Measurements from ENCODE around the gene ARAP2.

DNA sequence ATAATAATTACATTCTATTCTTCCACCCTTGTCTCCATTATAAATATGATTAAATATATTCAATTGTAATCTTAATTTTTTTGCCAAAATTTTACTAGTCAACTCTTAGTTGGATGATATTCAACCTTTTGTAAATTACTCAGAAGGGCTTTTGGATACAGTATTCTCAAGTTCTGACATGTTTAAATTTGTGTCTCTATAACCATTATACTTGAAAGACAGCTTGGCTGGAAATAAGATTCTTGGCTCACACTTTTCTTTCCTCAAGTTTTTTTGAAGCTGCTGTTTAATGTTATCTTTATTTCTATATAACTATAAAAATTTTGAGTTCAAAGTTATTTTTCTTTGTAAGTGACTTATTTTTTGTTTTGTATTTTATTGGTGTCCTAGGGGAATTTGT lies 214.4 kb downstream of the ARAP2 start:
- TF ChIP-seq EZH2 (IDR thresholded peaks at IDR 0.05; ENCODE audit: borderline replicate concordance): no peak
- TF ChIP-seq, protein P1, sequence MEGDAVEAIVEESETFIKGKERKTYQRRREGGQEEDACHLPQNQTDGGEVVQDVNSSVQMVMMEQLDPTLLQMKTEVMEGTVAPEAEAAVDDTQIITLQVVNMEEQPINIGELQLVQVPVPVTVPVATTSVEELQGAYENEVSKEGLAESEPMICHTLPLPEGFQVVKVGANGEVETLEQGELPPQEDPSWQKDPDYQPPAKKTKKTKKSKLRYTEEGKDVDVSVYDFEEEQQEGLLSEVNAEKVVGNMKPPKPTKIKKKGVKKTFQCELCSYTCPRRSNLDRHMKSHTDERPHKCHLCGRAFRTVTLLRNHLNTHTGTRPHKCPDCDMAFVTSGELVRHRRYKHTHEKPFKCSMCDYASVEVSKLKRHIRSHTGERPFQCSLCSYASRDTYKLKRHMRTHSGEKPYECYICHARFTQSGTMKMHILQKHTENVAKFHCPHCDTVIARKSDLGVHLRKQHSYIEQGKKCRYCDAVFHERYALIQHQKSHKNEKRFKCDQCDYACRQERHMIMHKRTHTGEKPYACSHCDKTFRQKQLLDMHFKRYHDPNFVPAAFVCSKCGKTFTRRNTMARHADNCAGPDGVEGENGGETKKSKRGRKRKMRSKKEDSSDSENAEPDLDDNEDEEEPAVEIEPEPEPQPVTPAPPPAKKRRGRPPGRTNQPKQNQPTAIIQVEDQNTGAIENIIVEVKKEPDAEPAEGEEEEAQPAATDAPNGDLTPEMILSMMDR (IDR thresholded peaks at IDR 0.05; ENCODE audit: poor library complexity): no peak
- TF ChIP-seq EZH2phosphoT487 (IDR thresholded peaks at IDR 0.05; ENCODE audit: low read depth, severe bottlenecking, unreplicated experiment): no peak
